ENCODE data around the gene SULT1A1.
"Not testable (repeated sequence)": the region's sequence is repeated elsewhere in the genome, so short reads cannot be mapped to it uniquely, and the experiment has no call there.

SULT1A1 gene

DNA sequence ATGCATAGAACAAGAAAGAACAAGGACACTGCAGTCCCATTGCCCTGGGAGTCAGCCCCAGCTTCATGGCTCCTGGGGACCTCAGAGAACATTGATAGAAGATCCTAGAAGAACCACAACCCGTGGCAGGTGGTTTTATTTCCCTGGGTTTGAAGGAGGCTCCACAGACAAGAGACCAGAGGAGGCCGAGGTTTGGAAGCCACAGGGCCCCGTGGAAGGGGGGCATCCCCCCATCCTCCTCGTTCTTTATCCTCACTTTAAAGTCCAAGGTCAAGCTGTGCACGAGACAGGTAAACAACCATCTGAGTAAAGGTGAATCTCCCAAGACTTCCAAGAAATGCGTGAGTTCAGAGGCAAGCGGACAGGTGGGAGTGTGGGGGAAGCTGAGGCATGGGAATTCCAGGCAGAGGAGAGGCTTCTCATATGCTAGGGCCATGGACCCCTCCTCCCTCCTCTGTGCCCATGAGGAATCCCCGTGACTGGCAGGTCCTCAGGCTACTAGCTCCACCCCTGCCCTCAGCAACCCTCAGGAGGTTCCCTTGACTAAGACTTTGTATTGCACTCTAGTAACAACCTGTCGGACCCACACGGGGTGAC, 849 bp upstream of the SULT1A1 start:
- DNase-seq = no peak

DNA sequence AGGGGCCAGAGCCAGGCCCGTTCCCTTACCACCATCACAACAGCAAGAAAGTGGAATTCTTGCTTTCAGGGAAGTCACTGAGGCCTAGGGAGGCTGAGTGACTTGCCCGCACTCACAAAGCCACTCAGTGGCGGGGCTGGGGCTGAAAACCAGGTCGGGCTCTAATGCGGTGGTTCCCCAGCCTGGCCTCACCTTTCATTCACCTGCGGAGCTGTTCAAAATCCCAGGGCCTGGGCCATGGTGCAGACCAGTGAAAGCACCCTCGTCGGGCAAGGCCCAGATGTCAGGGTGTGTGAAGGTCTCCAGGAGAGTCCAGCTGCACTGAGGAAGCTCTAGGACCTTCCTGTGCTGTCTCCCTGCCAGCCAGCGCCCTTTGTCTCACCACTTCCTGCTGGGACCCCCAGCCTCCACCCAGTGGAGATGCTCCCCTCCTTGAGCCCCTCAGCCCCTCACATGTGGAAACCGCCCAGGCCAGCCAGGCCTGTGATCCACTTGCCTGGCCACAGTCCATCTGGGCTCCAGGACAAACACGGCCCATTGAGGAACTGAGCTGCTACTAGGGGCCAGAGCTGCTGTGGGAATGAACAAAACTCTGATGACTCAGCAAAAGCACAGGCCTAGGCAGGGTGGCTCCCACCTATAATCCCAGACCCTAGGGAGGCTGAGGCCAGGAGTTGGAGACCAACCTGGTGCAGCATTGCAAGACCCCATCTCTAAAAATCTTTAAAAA, 812 bp downstream of the SULT1A1 start:
- DNase-seq = not testable (repeated sequence)

DNA sequence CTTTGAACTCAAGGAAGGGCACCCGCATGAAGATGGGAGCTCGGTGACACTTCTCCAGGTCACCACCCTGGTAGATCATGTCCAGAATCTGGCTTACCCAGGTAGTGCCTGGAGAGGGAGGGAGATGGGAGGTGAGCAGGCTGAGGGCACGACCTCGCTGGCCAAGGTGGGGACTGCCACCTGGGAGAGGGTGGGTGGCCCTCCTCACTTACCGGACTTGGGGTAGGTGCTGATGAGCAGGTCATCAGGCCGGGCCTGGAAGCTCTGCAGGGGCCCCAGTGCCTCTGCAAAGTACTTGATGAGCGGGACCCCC, 1.4 kb downstream of the SULT1A1 start:
- not testable (repeated sequence) for DNase-seq

DNA sequence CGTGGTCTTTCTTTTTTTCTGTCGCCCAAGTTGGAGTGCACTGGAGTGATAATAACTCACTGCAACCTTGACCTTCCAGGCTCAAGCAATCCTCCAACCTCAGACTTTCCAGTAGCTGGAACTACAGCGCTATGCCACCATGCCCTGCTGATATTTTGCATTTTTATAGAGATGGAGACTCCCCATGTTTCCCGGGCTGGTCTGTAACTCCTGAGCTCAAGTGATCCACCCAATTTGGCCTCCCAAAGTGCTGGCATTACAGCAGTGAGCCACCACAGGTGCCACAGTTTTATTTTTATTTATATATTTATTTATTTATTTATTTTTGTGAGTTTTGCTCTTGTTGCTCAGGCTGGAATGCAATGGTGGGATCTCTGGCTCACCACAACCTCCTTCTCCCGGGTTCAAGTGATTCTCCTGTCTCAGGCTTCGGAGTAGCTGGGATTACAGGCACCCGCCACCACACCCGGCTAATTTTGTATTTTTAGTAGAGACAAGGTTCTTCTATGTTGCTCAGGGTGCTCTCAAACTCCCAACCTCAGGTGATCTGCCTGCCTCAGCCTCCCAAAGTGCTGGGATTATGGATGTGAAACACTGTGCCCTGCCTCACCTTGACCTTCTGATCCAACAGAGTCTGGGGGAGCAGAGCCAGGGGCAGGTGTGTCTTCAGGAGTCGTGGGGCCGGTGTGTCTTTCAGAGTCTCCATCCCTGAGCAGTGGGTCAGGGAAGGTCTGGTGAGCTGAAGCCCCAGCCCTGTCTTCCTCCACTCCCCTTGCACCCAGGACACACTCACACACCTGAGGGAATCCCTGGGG, 2.0 kb downstream of the SULT1A1 start:
- not testable (repeated sequence) for DNase-seq

DNA sequence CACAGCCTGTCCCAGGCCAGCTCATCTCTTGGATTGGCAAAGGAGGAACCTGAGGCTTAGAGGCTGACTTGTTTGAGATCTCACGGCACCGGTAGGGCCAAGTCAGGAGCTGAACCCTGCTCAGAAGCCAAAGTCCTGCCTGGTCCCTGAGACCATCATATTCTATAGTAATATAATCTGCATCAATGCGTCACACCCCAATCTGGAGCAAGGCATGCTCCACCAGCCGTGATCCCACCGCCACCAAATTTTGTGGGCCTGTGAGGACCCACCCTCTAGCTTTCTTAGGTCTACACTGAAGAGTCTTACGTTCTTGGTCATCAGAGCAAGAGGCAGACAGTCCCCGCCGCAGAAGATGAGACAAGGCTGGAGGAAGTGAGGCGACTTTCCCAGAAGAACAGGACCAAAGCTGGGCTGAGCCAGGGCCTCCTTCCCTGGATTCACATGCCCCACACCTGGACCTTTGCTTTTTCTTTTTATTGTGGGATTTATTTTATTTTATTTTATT, 2.7 kb downstream of the SULT1A1 start:
- DNase-seq = no peak

DNA sequence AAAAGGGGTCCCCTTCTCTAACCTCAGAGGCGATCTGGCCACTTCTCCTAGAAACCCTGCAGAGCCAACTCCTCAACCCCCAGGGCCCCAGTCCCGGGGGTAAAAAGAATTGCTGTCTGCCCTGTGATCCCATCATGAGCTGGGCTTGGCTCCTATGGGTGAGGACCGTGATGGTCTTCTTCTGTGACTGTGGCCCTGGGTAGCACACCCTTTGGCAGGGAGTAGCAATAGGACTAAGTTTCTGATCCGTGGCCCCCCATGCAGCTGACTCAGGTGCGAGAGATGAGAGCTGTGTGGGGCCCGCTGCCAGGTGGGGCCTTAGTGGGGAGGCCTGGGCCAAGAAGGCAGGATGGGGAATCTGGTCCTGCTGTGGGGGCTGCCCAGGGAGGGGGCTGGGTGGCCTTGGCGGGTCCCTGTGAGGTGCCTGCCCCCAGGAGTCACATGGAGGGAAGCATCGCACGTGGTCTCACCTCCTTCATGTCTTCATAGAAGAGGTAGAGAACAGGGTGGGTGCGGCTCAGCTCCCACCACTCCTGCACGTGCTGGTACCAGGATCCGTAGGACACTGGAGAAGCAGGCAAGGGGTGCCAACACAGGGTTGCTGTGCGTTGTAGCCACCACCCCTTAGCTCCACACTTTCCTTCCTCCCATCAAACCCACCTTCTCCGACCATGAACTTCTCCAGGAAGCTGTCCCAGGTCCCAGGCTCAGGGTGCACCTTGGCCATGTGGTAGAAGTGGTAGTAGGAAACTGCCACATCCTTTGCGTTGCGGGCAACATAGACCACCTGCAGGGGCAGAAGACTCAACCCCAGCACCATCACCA, 3.3 kb downstream of the SULT1A1 start:
- no peak for DNase-seq

DNA sequence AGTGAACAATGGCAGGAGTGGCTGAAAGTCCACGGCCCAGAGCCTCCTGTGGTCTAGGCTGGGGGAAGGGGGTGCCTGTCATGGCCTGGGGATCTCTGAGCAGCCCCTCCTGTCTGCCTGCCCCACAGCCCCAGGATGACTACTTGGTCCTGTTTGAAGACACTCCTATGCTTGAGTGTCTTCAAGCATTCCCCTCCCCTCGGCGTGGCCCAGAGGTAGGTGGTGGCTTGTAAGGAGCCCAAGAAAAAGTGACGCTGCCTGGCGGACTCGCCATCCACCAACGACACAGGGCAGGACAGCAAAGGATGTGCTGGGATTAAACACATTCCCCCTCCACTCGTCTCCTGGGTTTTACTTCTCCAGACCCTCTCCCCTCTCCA, 5.7 kb downstream of the SULT1A1 start:
- DNase-seq = no peak

DNA sequence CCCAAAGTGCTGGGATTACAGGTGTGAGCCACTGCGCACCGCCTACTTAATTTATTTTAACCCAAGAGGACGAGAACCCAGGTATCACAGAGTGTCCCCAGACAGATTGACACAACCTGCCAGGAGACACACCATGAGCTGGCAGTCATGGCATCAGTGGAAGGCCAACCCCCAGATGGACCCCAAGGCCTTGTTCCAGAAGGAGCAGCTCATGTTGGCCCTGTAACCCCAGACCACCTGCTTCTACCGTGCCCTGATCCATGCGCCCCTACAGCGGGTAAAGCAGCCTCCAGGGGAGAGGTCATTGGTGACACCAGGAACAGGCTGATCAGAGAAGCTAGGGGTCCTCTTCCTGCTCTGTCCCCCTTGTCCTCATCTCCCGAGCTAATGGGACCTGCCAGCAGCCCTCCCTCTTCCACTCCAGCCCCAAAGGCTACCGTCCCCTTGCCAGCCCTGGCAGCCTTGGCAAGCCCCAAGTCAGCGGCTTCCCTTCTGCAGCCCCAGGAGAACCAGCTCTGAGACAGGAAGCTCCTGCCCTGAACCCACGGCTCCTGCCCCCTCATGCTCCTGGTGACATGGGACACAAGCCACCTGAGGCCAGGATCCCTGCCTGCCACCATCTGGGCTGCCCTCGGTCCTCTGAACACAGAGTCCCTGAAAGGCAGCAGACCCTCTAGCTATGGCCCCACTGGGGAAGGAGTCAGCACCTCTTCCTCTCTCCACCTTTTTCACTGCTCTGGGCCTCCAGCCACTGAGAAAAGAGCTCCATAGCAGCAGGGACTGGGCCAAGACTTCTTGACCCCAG, 6.3 kb downstream of the SULT1A1 start:
- no peak for DNase-seq

DNA sequence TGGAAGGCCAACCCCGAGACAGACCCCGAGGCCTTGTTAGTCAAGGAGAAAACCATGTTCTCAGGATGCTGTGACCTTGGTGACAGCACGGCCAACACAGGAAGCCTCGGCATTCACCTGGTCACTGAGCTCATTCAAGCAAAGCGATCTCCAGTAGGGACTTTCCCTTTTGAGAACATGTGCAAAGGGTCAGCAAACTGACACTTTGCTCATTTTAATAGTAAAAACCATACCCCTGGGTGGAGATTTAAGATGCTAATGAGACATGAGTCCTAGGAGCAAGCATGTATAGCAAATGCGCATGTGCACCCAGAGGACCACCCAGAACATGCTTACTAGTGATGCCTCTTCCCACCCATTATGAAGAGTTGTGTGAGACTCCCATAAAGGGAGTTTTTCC, 7.3 kb downstream of the SULT1A1 start:
- DNase-seq = no peak

DNA sequence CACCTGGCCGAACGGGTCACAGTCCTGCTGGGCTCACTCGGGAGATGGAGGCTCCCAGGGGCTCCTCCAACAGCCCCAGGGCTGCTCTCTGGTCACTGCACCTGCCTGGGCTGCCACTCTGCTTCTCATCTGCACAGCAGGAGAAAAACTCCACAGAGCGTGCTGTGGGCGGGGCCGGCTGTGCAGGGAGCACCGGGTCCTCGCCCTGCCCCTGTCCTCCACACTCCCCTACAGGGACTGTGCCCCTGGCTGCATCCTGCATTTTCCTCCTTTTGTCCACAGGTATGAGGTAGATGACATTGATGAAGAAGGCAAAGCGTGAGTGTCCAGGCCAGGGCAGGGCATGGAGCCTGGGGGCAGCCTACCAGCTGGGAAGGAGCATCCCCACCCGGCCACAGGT, 7.8 kb downstream of the SULT1A1 start:
- DNase-seq = not testable (repeated sequence)

DNA sequence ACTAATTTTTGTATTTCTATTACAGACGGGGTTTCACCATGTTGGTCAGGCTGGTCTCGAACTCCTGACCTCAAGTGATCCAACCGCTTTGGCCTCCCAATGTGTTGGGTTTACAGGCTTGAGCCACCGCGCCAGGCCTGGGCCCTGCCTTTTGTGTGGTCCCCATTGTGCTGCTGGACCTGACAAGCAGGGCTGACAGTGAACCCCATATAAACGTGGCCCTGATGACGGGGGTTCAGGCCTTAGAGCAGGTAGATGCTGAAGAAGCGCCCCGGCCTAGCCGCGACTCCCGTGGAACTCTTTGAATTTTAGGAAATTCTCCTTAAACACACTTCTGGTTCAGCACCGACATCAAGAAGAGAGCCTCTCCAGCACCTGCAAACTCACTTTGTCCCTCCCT, 8.3 kb downstream of the SULT1A1 start:
- DNase-seq = not testable (repeated sequence)

DNA sequence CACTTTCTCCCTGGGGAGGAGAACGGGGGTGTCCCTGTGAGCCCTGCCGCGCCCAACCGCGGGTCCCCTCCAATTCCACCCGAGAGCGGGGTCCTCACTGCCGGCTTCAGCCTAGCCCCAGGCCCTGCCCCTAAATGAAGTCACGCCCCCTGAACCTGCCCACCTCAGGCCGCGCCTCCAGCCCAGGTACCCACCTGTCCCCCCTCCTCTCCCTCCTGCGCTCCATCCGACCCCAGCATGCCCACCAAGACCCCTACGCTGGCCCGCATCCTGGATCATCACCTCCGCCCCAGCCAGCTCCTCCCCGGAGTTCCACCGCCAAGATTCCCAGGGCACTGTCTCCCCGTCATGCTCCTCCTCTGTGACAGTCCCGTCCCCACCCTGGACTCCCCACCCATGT, 8.9 kb downstream of the SULT1A1 start:
- DNase-seq = not testable (repeated sequence)

DNA sequence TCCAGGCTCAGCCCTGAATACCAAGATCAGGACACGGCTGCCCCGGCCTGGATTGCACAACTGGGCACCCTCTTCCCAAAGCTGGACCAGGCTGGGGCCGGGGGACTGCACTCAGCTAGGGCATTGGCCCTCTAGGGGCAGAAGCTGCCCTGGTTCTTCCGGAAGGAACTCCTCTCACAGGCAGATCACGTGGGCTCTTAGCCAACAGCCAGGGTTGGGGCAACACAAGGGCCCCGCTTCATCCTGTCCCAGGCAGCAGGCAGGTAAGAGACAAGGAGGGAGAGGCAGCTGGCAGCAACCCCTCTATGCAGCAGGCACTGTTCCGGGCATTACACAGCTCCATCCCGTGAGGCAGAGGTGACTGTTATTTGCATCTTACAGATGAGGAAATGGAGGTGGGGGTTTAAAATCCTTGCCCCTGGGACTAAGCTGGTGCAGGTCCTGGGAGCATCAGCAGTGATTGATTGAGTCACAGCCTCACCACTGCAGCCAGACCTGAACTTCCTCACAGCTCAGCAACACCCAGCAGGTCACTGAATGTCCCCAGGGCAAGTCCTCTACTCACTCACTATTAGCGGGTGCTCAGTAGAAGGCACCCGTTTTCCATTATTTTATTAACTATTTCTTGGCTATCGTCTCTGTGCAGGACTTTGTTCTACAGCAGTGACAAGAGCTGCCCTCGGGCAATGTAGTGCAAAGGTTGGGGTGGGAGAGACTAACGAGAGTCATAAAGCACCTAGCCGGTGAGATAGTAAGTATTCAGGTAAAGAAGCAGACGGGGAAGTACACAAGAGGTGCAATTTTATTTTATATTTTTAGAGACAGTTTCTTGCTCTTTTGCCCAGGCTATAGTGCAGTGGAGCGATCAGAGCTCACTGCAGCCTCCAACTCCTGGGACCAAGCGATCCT, 10.2 kb downstream of the SULT1A1 start:
- not testable (repeated sequence) for DNase-seq

DNA sequence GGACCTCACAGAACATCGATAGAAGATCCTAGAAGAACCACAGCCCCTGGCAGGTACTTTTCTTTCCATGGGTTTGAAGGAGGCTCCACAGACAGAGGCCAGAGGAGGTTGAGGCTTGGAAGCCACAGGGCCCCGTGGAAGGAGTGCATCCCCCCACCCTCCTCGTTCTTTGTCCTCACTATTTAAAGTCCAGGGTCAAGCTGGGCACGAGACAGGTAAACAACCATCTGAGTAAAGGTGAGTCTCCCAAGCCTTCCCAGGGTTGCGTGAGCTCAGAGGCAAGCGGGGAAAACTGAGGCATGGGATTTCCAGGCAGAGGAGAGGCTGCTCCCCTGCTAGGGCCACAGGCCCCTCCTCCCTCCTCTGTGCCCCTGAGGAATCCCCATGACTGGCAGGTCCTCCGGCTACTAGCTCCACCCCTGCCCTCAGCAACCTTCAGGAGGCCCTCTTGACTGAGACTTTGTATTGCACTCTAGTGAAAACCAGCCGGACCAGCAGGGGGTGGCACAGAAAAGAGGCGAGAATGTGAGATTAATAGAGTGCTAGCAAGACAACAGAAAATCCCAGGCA, 12.1 kb downstream of the SULT1A1 start:
- no peak for DNase-seq

DNA sequence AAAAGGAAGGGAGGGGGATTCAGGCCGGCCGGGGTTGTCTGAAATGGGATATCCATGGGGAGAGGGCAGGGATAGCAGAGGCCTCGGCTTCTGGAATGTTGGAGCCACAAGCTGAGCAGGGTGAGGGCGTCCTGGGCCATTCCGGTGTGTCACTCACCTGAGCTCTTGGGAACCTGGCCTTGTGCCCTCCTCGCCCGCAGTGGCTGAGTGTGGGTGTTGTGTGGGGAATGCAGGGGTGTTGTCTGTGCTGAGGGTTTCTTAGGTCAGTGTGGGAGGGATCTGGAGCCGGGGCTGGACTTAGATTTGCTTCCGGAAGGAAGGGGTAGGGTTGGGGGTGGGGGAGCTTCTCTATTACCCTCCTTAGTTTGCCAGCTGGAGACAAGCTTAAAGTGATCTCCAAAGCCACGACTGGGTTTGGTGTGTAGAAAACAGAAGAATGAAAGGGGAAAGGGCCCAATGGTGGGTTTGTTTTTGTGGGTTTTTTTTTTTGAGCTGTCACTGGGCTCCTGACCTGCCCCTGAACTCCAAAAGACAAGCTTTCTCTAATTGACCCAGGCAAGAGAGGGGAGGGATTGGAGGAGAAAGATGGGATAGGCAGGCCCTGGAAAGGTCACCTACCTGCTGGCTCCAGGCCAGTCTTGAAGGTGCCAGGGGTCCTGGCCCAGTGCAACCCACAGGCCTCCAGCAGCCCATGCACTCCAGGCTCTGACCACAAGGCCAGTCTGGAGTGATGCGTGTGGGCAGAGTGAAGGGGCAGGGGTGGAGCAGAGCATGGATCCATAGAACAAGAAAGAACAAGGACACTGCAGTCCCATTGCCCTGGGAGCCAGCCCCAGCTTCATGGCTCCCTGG, 12.8 kb downstream of the SULT1A1 start, which contains the start of gene SULT1A2:
Gene SULT1A2 (minus strand): TSS at position 211 of the 852 bp plus-strand sequence. CDS start 1,120 bp downstream, outside the sequence.
- DNase-seq = peak; percentile 60

DNA sequence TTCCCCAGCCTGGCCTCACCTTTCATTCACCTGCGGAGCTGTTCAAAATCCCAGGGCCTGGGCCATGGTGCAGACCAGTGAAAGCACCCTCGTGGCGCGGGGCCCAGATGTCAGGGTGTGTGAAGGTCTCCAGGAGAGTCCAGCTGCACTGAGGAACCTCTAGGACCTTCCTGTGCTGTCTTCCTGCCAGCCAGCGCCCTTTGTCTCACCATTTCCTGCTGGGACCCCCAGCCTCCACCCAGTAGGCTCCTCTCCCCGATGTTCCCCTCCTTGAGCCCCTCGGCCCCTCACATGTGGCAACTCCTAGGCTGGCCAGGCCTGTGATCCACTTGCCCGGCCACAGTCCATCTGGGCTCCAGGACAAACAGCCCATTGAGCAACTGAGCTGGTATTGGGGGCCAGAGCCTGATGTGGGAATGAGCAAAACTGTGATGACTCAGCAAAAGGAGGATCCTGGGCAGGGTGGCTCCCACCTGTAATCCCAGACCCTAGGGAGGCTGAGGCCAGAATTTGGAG, 13.7 kb downstream of the SULT1A1 start:
- no peak for DNase-seq

DNA sequence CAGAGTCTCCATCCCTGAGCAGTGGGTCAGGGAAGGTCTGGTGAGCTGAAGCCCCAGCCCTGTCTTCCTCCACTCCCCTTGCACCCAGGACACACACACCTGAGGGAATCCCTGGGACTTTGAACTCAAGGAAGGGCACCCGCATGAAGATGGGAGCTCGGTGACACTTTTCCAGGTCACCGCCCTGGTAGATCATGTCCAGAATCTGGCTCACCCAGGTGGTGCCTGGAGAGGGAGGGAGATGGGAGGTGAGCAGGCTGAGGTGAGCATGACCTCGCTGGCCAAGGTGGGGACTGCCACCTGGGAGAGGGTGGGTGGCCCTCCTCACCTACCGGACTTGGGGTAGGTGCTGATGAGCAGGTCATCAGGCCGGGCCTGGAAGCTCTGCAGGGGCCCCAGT, 14.4 kb downstream of the SULT1A1 start:
- DNase-seq = not testable (repeated sequence)

DNA sequence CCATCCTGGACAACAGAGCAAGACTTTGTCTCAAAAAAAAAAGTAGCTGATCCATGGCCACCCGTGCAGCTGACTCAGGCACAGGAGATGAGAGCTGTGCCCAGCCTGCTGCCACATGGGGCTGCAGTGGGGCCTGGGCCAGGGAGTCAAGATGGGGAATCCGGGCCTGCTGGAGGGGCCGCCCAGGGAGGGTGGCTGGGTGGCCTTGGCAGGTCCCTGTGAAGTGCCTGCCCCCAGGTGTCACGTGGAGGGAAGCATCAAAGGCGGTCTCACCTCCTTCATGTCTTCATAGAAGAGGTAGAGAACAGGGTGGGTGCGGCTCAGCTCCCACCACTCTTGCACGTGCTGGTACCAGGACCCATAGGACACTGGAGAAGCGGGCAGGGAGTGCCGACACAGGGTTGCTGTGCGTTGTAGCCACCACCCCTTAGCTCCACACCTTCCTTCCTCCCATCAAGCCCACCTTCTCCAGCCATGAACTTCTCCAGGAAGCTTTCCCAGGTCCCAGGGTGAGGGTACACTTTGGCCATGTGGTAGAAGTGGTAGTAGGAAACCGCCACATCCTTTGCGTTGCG, 16.8 kb downstream of the SULT1A1 start:
- DNase-seq = no peak
